Tibial nerve (tissue), 4 donors: ENCODE measurements around the gene CDC14B. TPM values are rescaled to one million over a fixed set of nuclear protein-coding genes. Genes with fewer than 3 reads are reported as not detected.
A peak's percentile ranks its signal among the peaks of the same experiment; 100 is the strongest.

ENCODE experiments used
- DNase-seq, 2 donors: peaks; one replicate each; pipeline ENCODE4 v3.0.0-alpha.2; 2019; ENCODE audit warnings: low spot score in 2 of 2
- H3K27ac ChIP-seq, 4 donors: fragments of 200-600 bp; sonication (generic) in 3 of 4; one replicate each; pipeline ENCODE4 v1.5.1; 2017 to 2019; ENCODE audit warnings: mild to moderate bottlenecking in 1 of 4
- H3K27me3 ChIP-seq, 2 donors: fragments of 200-600 bp; sonication (generic) in 1 of 2; one replicate each; pipeline versions ENCODE4 v1.5.1 to v1.6.0; 2017 to 2019
- H3K36me3 ChIP-seq, 3 donors: fragments of 200-600 bp; sonication (generic); one replicate each; pipeline ENCODE4 v1.5.1; 2018 to 2019
- H3K4me1 ChIP-seq, 4 donors: fragments of 200-600 bp; sonication (generic) in 3 of 4; one replicate each; pipeline ENCODE4 v1.5.1; 2017 to 2019
- H3K4me3 ChIP-seq, 4 donors: fragments of 200-600 bp; sonication (generic) in 3 of 4; one replicate each; pipeline ENCODE4 v1.5.1; 2017 to 2019; ENCODE audit warnings: mild to moderate bottlenecking in 1 of 4, moderate library complexity in 1 of 4
- H3K9me3 ChIP-seq, 4 donors: fragments of 200-600 bp; sonication (generic) in 3 of 4; one replicate each; pipeline ENCODE4 v1.5.1; 2017 to 2019
- EP300 ChIP-seq, 2 donors: sonication (generic); formaldehyde crosslinking; IDR thresholded peaks; one replicate each; pipeline ENCODE4 v1.6.1; 2017; ENCODE audit warnings: antibody characterized with exemption in 2 of 2, mild to moderate bottlenecking in 1 of 2
- POLR2A ChIP-seq, 2 donors: fragments of 450-650 bp; IDR thresholded peaks; one replicate each; pipeline ENCODE4 v1.6.1; 2017; ENCODE audit warnings: antibody characterized with exemption in 2 of 2, mild to moderate bottlenecking in 2 of 2, moderate library complexity in 2 of 2
- WGBS, 2 donors: methylation state at CpG; one replicate each; pipeline ENCODE4 v1.1.5; 2018; 5-methylcytosine and 5-hydroxymethylcytosine counted together
- total RNA-seq, 4 donors: library from RNA; depleted of rRNA; stranded (reverse); fragments of >200 nt; gene quantifications; one replicate each; pipeline ENCODE4 v1.1.0, GENCODE V29; 2016
- TF ChIP-seq, protein P1 (sequence below), 5 experiments: fragments of 200-600 bp in 3 of 5; fragments of 450-650 bp in 2 of 5; sonication (generic) in 3 of 5; IDR thresholded peaks; one replicate each; pipeline ENCODE4 v1.5.1; 2016 to 2019; ENCODE audit warnings: antibody characterized with exemption in 5 of 5, mild to moderate bottlenecking in 3 of 5, moderate library complexity in 2 of 5

Gene CDC14B
- total RNA-seq, 4 donors from 2014 or later = 25.9 to 34.1 (median 27.6) TPM

DNA sequence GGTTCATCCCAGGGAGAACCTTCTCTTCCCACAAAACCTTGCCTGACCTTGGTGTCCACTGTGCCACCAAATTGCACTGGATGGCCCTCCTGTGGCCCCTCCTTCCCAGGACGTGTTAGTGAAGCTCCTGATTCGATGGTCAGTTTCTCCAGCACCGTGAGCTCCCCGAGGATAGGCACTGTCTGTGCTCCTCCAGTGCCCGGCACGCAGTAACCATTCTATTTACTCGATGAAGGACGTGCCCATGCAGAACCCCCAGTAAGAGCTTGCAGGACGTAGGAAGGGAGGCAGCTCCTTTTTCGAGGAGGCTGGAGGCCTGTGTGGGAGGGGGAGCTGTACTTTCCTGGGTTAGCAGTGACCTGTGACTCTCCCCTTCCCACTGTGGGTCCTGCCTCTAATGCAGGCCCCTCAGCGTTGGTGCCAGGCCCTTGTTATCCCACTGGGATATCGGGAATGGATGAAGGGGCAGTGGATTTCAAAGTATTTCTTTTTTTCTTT lies 130.1 kb downstream of the CDC14B start:
- peaks cover 0 to 78% (median 6%) of the 10 kb centered on the region in 3 donors for H3K36me3 ChIP-seq
- 90% methylated on average over 12 of the region's 12 CpGs for WGBS, 2 donors
- TF ChIP-seq EP300 (IDR thresholded peaks at IDR 0.05) (no peak), POLR2A (IDR thresholded peaks at IDR 0.05) (no peak)
- TF ChIP-seq, protein P1, sequence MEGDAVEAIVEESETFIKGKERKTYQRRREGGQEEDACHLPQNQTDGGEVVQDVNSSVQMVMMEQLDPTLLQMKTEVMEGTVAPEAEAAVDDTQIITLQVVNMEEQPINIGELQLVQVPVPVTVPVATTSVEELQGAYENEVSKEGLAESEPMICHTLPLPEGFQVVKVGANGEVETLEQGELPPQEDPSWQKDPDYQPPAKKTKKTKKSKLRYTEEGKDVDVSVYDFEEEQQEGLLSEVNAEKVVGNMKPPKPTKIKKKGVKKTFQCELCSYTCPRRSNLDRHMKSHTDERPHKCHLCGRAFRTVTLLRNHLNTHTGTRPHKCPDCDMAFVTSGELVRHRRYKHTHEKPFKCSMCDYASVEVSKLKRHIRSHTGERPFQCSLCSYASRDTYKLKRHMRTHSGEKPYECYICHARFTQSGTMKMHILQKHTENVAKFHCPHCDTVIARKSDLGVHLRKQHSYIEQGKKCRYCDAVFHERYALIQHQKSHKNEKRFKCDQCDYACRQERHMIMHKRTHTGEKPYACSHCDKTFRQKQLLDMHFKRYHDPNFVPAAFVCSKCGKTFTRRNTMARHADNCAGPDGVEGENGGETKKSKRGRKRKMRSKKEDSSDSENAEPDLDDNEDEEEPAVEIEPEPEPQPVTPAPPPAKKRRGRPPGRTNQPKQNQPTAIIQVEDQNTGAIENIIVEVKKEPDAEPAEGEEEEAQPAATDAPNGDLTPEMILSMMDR (IDR thresholded peaks at IDR 0.05) = no peak
- no peak overlapping the region for H3K27ac ChIP-seq
- H3K4me1 ChIP-seq = peaks cover 0 to 49% (median 8%) of the 10 kb centered on the region in 4 donors
- no peaks in the 10 kb centered on the region for H3K9me3 ChIP-seq
- H3K4me3 ChIP-seq = no peak overlapping the region
- no peaks in the 10 kb centered on the region for H3K27me3 ChIP-seq
- no peak for DNase-seq

DNA sequence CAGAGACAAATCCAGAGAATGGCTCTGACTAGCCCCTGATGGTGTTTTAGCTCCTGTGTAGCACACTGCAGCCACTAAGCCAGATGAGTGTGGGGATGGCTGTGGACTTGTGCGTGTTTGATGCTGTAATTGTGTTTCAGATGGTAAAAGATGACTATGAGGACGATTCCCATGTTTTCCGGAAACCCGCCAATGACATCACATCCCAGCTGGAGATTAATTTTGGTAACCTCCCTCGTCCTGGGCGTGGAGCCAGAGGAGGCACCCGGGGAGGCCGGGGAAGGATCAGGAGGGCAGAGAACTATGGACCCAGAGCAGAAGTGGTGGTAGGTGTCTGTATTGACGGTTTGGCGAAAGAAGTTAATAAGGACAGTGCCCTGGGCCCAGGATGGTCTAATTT lies 131.7 kb downstream of the CDC14B start:
- Histone ChIP-seq H3K36me3 (peaks cover 0 to 75% (median 6%) of the 10 kb centered on the region in 3 donors), H3K27ac (peak overlapping the region in 2 of 4 donors; percentile 64 to 81), H3K4me1 (peaks cover 0 to 43% (median 8%) of the 10 kb centered on the region in 4 donors), H3K9me3 (no peaks in the 10 kb centered on the region), H3K27me3 (no peaks in the 10 kb centered on the region), H3K4me3 (no peak overlapping the region)
- TF ChIP-seq EP300 (IDR thresholded peaks at IDR 0.05) = peak in 1 of 2 donors; percentile 23
- TF ChIP-seq, protein P1 (IDR thresholded peaks at IDR 0.05) = no peak
- 56 to 58% methylated on average over 10 of the region's 10 CpGs for WGBS, 2 donors
- DNase-seq = no peak

DNA sequence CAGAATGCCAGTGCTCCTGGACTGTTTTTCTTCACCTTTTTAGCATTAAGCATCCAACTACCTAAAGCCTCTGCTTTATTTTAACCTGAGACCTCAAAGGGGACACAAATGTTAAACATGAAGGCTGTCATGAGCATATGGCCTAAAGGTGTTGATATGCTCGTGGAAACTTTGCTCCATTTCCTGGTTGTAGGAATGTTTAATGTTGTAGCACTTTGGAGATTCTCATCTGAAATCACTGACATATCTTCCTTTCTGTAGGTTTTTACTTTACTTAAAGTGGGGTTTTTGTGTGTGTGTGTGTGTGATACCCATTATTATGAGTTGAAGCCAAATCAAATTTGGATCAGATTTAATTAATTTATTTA lies 132.6 kb downstream of the CDC14B start:
- Histone ChIP-seq H3K4me3 (no peak overlapping the region), H3K9me3 (no peaks in the 10 kb centered on the region), H3K36me3 (peaks cover 0 to 70% (median 6%) of the 10 kb centered on the region in 3 donors), H3K27me3 (no peaks in the 10 kb centered on the region), H3K27ac (peak overlapping the region; percentile 8 to 92 (median 60)), H3K4me1 (peaks cover 0 to 49% (median 8%) of the 10 kb centered on the region in 4 donors)
- no peak for DNase-seq
- TF ChIP-seq, protein P1 (IDR thresholded peaks at IDR 0.05) = no peak
- no peak for TF ChIP-seq POLR2A (IDR thresholded peaks at IDR 0.05)
- TF ChIP-seq EP300 (IDR thresholded peaks at IDR 0.05) = no peak
- WGBS, 2 donors = 38 to 60% methylated on average over 1 of the region's 1 CpG

DNA sequence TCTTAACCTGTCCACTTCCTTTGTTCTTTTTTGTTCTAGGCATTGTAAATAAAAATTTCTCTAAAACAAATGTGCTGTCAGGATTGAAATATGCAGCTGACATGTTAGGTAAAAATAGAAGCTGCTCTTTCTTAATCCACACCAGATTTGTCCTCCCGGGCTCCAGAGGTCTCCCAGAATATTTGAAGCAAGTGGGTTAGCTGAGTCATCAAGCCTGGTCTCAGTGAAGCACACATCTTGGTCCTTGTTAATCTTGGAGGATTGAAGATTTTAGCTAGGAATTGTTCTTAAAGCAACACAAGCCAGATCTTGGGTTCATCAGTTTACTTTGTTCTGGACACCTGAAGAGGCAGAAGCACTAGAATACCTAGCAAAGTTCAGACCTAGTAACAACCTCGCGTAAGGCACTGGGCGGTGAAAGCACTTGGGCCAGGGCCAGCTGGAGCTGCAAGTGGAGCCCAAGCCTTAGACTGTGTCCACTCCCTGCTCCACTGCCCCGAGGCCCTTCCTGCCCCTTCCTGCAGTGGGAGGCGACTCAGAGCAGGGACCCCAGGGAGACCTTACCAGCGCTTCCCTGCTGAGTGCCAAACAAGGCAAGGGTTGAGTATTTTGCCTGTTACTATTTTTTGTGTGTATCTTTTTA lies 133.1 kb downstream of the CDC14B start:
- H3K4me1 ChIP-seq = peaks cover 0 to 45% (median 8%) of the 10 kb centered on the region in 4 donors
- H3K4me3 ChIP-seq = no peak overlapping the region
- peak overlapping the region; percentile 40 to 92 (median 69) for H3K27ac ChIP-seq
- TF ChIP-seq, protein P1 (IDR thresholded peaks at IDR 0.05) = no peak
- TF ChIP-seq EP300 (IDR thresholded peaks at IDR 0.05) = peak in 1 of 2 donors; percentile 60
- DNase-seq = peak; percentile 54 to 59
- H3K36me3 ChIP-seq = peaks cover 0 to 65% (median 6%) of the 10 kb centered on the region in 3 donors
- 19 to 27% methylated on average over 7 of the region's 7 CpGs for WGBS, 2 donors
- H3K27me3 ChIP-seq = no peaks in the 10 kb centered on the region
- H3K9me3 ChIP-seq = no peaks in the 10 kb centered on the region

DNA sequence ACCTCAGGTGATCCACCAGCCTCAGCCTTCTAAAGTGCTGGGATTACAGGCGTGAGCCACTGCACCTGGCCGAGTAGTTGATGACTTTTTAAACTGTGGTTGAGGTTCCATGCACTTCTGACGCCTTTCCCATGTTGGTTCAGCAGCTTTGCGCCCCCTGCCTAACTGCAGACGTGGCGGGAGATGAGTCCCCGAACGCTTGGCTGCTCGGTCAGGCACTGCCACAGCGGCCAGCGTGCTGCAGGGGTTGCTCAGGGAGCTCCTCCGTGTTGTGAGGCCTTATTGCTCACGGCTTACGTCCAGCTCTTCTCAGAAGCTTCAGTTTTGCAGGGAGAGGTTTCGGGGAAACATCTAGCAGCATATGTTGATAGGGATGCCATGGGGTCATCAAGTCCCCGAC lies 134.4 kb downstream of the CDC14B start:
- Histone ChIP-seq H3K27me3 (no peaks in the 10 kb centered on the region), H3K36me3 (peaks cover 0 to 53% (median 6%) of the 10 kb centered on the region in 3 donors), H3K9me3 (no peaks in the 10 kb centered on the region), H3K4me3 (no peak overlapping the region), H3K4me1 (peaks cover 0 to 41% (median 8%) of the 10 kb centered on the region in 4 donors), H3K27ac (peak overlapping the region in 3 of 4 donors; percentile 57 to 92 (median 81))
- 93 to 97% methylated on average over 16 of the region's 16 CpGs for WGBS, 2 donors
- no peak for DNase-seq
- TF ChIP-seq EP300 (IDR thresholded peaks at IDR 0.05) (no peak), POLR2A (IDR thresholded peaks at IDR 0.05) (no peak)
- TF ChIP-seq, protein P1 (IDR thresholded peaks at IDR 0.05) = no peak
